Activated T-cell treated with anti-CD3 and anti-CD28 coated beads, Interleukin-2, amount 50 U/mL, for 72 hours (primary cell): ENCODE data around the gene GPR152. TPM values are rescaled to one million over a fixed set of nuclear protein-coding genes. Genes with fewer than 3 reads are reported as not detected.
"Not testable (repeated sequence)": the region's sequence is repeated elsewhere in the genome, so short reads cannot be mapped to it uniquely, and the experiment has no call there.

Experiments used
- ATAC-seq, 2 donors: fragments of 150-1000 bp; cut with Tn5 transposase; replicated peaks in 1 of 2; 2 replicates each; pipeline ENCODE4 v1.10.0; 2021; ENCODE audit warnings: moderate library complexity in 2 of 2, mild to moderate bottlenecking in 1 of 2
- DNase-seq, 2 donors: peaks; one replicate each; pipeline ENCODE4 v3.0.0; 2021 to 2022; ENCODE audit warnings: mixed read lengths in 1 of 2
- H3K27ac Mint-ChIP-seq: one replicate; pipeline ENCODE4 v1.8.0; 2022; ENCODE audit warnings: mild to moderate bottlenecking, moderate library complexity, mixed read lengths
- H3K27me3 Mint-ChIP-seq: one replicate; pipeline ENCODE4 v1.8.0; 2022; ENCODE audit warnings: low read depth, mixed read lengths
- H3K36me3 Mint-ChIP-seq, 2 donors: one replicate each; pipeline ENCODE4 v1.8.0; 2022; ENCODE audit warnings: mixed read lengths in 2 of 2, mild to moderate bottlenecking in 1 of 2; ENCODE audit not compliant: insufficient read depth in 2 of 2
- H3K4me1 Mint-ChIP-seq: one replicate; pipeline ENCODE4 v1.8.0; 2022; ENCODE audit warnings: low read depth, mixed read lengths
- H3K4me3 Mint-ChIP-seq, 2 donors: one replicate each; pipeline ENCODE4 v1.8.0; 2022; ENCODE audit warnings: mild to moderate bottlenecking in 2 of 2, mixed read lengths in 2 of 2, moderate library complexity in 2 of 2
- H3K9me3 Mint-ChIP-seq, 2 donors: one replicate each; pipeline ENCODE4 v1.8.0; 2022; ENCODE audit warnings: mixed read lengths in 2 of 2
- total RNA-seq, 2 donors: library from RNA; stranded (reverse); gene quantifications; one replicate each; pipeline ENCODE4 v1.2.3, GENCODE V29; 2022

The GPR152 gene
- total RNA-seq, 2 donors from 2014 or later, result not detected

GRCh38 chr11:67429722-67430121 is 22.8 kb downstream of the GPR152 start:
- ATAC-seq, result no peak
- Mint-ChIP-seq H3K4me3 (peak overlapping the region; percentile 91 to 99), H3K27ac (peak overlapping the region; percentile 65)

GRCh38 chr11:67429038-67429668 is 23.4 kb downstream of the GPR152 start:
- peaks cover 58% of the 10 kb centered on the region for H3K4me1 Mint-ChIP-seq
- no peak for ATAC-seq
- H3K4me3 Mint-ChIP-seq, result peak overlapping the region; percentile 91 to 99
- H3K27ac Mint-ChIP-seq, result peak overlapping the region; percentile 89
- peak in 1 of 2 donors; percentile 8 for DNase-seq
- no peaks in the 10 kb centered on the region for H3K9me3 Mint-ChIP-seq
- H3K36me3 Mint-ChIP-seq, result peaks cover 0 to 7% of the 10 kb centered on the region in 2 donors
- H3K27me3 Mint-ChIP-seq, result no peaks in the 10 kb centered on the region

More at GRCh38 chr11:67429722-67430121, 22.8 kb downstream of the GPR152 start:
- peaks cover 0 to 8% of the 10 kb centered on the region in 2 donors for H3K36me3 Mint-ChIP-seq
- H3K4me1 Mint-ChIP-seq, result peaks cover 61% of the 10 kb centered on the region
- no peaks in the 10 kb centered on the region for H3K9me3 Mint-ChIP-seq
- no peaks in the 10 kb centered on the region for H3K27me3 Mint-ChIP-seq
- no peak for DNase-seq

- Mint-ChIP-seq H3K4me1 (peaks cover 52% of the 10 kb centered on the region), H3K27me3 (no peaks in the 10 kb centered on the region), H3K27ac (peak within 1 kb of the TSS; percentile 96), H3K4me3 (peak within 1 kb of the TSS; percentile 91 to 99), H3K36me3 (peaks cover 0 to 7% of the 10 kb centered on the region in 2 donors), H3K9me3 (no peaks in the 10 kb centered on the region)
- DNase-seq, result peak; percentile 99
- ATAC-seq, result peak; percentile 92 to 95
Measured at GRCh38 chr11:67428052-67429001, 24.2 kb downstream of the GPR152 start, which contains the start of gene RPS6KB2. Gene RPS6KB2 (plus strand): TSS chr11:67428494. CDS start chr11:67428546, 52 bp downstream.

GRCh38 chr11:67427364-67427859 is 25.1 kb downstream of the GPR152 start:
- peaks cover 50% of the 10 kb centered on the region for H3K4me1 Mint-ChIP-seq
- H3K36me3 Mint-ChIP-seq, H3K9me3 Mint-ChIP-seq, H3K27me3 Mint-ChIP-seq: not testable (repeated sequence)
- H3K27ac Mint-ChIP-seq, result peak overlapping the region; percentile 96
- ATAC-seq (peak in 1 of 2 donors; percentile 15), DNase-seq (peak in 1 of 2 donors; percentile 41)
- peak overlapping the region; percentile 91 to 99 for H3K4me3 Mint-ChIP-seq

DNA sequence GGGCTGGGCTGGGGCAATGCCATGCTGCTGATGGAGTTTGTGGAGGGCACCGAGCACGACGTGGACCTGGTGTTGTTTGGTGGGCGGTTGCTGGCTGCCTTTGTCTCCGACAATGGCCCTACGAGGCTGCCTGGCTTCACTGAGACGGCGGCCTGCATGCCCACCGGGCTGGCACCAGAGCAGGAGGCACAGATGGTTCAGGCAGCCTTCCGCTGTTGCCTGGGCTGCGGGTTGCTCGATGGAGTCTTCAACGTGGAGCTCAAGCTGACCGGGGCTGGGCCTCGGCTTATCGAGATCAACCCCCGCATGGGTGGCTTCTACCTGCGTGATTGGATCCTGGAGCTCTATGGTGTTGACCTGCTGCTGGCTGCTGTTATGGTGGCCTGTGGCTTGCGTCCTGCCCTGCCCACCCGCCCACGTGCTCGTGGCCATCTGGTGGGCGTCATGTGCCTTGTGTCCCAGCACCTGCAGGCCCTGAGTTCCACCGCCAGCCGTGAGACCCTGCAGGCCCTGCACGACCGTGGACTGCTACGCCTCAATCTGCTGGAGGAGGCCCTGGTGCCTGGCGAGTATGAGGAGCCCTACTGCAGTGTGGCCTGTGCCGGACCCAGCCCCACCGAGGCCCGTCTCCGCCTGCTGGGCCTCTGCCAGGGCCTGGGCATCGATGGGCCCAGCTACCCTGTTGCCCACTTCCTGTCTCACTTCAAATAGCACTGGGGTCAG is 28.5 kb downstream of the GPR152 start:
- no peak overlapping the region for H3K4me3 Mint-ChIP-seq
- H3K36me3 Mint-ChIP-seq, result no peaks in the 10 kb centered on the region
- ATAC-seq (no peak), DNase-seq (no peak)
- H3K4me1 Mint-ChIP-seq, result peaks cover 42% of the 10 kb centered on the region
- no peaks in the 10 kb centered on the region for H3K27me3 Mint-ChIP-seq
- no peaks in the 10 kb centered on the region for H3K9me3 Mint-ChIP-seq
- H3K27ac Mint-ChIP-seq, result no peak overlapping the region

DNA sequence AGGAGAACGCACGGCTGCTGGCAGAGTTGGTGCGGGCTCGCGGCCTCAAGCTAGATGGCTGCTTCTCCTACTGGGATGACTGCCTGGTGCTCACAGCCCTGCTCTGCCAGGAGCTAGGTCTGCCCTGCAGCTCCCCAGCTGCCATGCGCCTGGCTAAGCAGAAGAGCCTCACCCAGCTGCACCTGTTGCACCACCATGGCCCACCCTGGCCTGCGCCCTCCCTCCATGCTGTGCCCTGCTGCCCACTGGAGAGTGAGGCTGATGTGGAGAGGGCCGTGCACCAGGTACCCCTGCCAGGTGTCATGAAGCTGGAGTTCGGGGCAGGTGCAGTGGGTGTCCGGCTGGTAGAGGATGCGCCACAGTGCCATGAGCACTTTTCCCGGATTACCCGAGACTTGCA is 29.1 kb downstream of the GPR152 start:
- no peak for ATAC-seq
- Mint-ChIP-seq H3K27ac (no peak overlapping the region), H3K4me3 (no peak overlapping the region), H3K4me1 (peaks cover 46% of the 10 kb centered on the region), H3K36me3 (no peaks in the 10 kb centered on the region), H3K27me3 (no peaks in the 10 kb centered on the region), H3K9me3 (no peaks in the 10 kb centered on the region)
- DNase-seq, result no peak

- no peak overlapping the region for H3K4me3 Mint-ChIP-seq
- no peak overlapping the region for H3K27ac Mint-ChIP-seq
- H3K36me3 Mint-ChIP-seq, result no peaks in the 10 kb centered on the region
- DNase-seq, result no peak
- peaks cover 51% of the 10 kb centered on the region for H3K4me1 Mint-ChIP-seq
- no peak for ATAC-seq
- H3K27me3 Mint-ChIP-seq, result no peaks in the 10 kb centered on the region
- no peaks in the 10 kb centered on the region for H3K9me3 Mint-ChIP-seq
Measured at GRCh38 chr11:67422891-67423290, 29.6 kb downstream of the GPR152 start.

- peak overlapping the region; percentile 74 to 83 for H3K4me3 Mint-ChIP-seq
- no peak for ATAC-seq
- peaks cover 51% of the 10 kb centered on the region for H3K4me1 Mint-ChIP-seq
- no peaks in the 10 kb centered on the region for H3K36me3 Mint-ChIP-seq
- no peaks in the 10 kb centered on the region for H3K9me3 Mint-ChIP-seq
- no peaks in the 10 kb centered on the region for H3K27me3 Mint-ChIP-seq
- no peak for DNase-seq
- no peak overlapping the region for H3K27ac Mint-ChIP-seq
Measured at GRCh38 chr11:67421430-67422031, 31.0 kb downstream of the GPR152 start.

GRCh38 chr11:67420646-67421429 is 31.7 kb downstream of the GPR152 start:
- Mint-ChIP-seq H3K27ac (no peak overlapping the region), H3K9me3 (no peaks in the 10 kb centered on the region), H3K36me3 (no peaks in the 10 kb centered on the region), H3K4me3 (peak overlapping the region; percentile 86 to 88), H3K4me1 (peaks cover 56% of the 10 kb centered on the region), H3K27me3 (no peaks in the 10 kb centered on the region)
- peak; percentile 91 for ATAC-seq
- DNase-seq, result peak; percentile 97 to 100

- no peak for ATAC-seq
- Mint-ChIP-seq H3K9me3 (no peaks in the 10 kb centered on the region), H3K4me1 (peaks cover 56% of the 10 kb centered on the region), H3K27ac (no peak overlapping the region), H3K4me3 (peak overlapping the region; percentile 86 to 88), H3K27me3 (no peaks in the 10 kb centered on the region), H3K36me3 (no peaks in the 10 kb centered on the region)
- DNase-seq, result no peak
Measured at GRCh38 chr11:67420147-67420645, 32.3 kb downstream of the GPR152 start.

DNA sequence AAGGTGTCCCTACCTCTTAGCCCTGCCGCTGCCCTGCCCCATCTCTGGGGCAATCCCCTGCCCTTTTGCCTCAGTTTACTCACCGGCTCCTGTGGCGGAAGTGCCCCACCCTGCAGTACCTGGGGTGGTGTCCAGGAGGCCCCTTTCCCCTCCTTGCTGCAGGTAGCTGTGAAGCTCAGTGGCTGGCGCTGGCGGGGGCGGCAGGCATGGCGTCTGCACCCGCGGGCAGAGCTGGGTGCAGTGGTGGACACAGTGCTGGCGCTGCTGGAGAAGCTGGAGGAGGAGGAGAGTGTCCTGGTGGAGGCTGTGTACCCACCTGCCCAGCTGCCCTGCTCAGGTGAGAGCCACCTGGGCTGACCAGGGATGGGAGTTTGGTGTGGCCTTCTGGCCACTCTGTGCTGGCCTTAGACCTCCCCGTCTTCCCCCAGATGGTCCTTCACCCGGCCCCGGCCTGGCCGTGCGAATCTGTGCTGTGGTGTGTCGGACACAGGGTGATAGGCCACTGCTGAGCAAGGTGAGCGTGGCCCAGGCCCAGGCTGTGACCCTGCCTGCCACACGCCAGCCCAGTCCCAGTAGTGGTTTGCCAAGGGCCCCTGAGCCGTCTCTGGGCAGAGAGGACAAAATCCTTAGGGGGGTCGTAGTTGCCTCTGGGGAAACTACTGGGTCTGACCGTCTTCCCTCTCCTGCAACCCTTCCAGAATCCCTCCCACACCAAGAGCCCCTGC is 33.0 kb downstream of the GPR152 start:
- Mint-ChIP-seq H3K27ac (no peak overlapping the region), H3K4me1 (peaks cover 56% of the 10 kb centered on the region)
- DNase-seq, result no peak

More for the DNA sequence above, 33.0 kb downstream of the GPR152 start:
- H3K27me3 Mint-ChIP-seq, result no peaks in the 10 kb centered on the region
- no peak for ATAC-seq
- peak overlapping the region; percentile 86 to 88 for H3K4me3 Mint-ChIP-seq
- no peaks in the 10 kb centered on the region for H3K36me3 Mint-ChIP-seq
- no peaks in the 10 kb centered on the region for H3K9me3 Mint-ChIP-seq
